ENCODE measurements around the gene AGRP.

The AGRP gene

GRCh38 chr16:67468731-67469130, 14.6 kb downstream of the AGRP start:
- no peak overlapping the region for H3K4me3 ChIP-seq (ENCODE audit: low read length)
- no peak for TF ChIP-seq CTCF (conservative IDR thresholded peaks at IDR 0.05; ENCODE audit: low read length)
- DNase-seq (ENCODE audit: low read depth): no peak

- DNase-seq (ENCODE audit: low read depth): no peak
- no peak for TF ChIP-seq CTCF (conservative IDR thresholded peaks at IDR 0.05; ENCODE audit: low read length)
- H3K4me3 ChIP-seq (ENCODE audit: low read length): no peak overlapping the region
Measured at GRCh38 chr16:67466581-67466980, 16.8 kb downstream of the AGRP start.

- no peak for DNase-seq (ENCODE audit: low read depth)
Measured at GRCh38 chr16:67464565-67464964, 18.8 kb downstream of the AGRP start.

GRCh38 chr16:67463691-67464090, 19.7 kb downstream of the AGRP start:
- DNase-seq (ENCODE audit: low read depth): no peak
- TF ChIP-seq CTCF (conservative IDR thresholded peaks at IDR 0.05; ENCODE audit: low read length): no peak
- no peak overlapping the region for H3K4me3 ChIP-seq (ENCODE audit: low read length)

More at GRCh38 chr16:67464565-67464964, 18.8 kb downstream of the AGRP start:
- TF ChIP-seq CTCF (conservative IDR thresholded peaks at IDR 0.05; ENCODE audit: low read length): no peak
- H3K4me3 ChIP-seq (ENCODE audit: low read length): no peak overlapping the region

DNA sequence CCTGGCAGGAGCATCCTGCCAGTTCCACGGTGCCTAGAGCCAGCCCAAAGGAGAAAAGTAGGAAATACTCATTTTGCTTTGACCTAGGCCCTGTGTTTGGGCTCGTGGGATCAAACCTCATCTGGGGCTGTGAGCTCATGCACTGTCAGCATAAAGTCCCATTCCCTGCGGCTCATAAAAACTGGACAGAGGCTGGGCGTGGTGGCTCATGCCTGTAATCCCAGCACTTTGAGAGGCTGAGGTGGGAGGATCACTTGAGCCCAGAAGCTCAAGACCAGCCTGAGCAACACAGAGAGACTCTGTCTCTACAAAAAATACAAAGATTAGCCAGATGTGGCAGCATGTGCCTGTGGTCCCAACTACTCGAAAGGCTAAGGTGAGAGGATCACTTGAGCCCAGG, 20.3 kb downstream of the AGRP start:
- H3K4me3 ChIP-seq (ENCODE audit: low read length): no peak overlapping the region
- TF ChIP-seq CTCF (conservative IDR thresholded peaks at IDR 0.05; ENCODE audit: low read length): no peak
- DNase-seq (ENCODE audit: low read depth): no peak

- H3K4me3 ChIP-seq (ENCODE audit: low read length): no peak overlapping the region
- no peak for DNase-seq (ENCODE audit: low read depth)
- TF ChIP-seq CTCF (conservative IDR thresholded peaks at IDR 0.05; ENCODE audit: low read length): no peak
Measured at GRCh38 chr16:67462279-67462655, 21.1 kb downstream of the AGRP start.

GRCh38 chr16:67461600-67462278, 21.6 kb downstream of the AGRP start:
- DNase-seq (ENCODE audit: low read depth): no peak
- no peak for TF ChIP-seq CTCF (conservative IDR thresholded peaks at IDR 0.05; ENCODE audit: low read length)
- no peak overlapping the region for H3K4me3 ChIP-seq (ENCODE audit: low read length)
